Hematopoietic multipotent progenitor cell treated with erythropoietin and hydrocortisone succinate and interleukin-3 and kit ligand, for 6 days (in vitro differentiated cells): Measurements from ENCODE around the gene SAMD10.
A peak's percentile ranks its signal among the peaks of the same experiment; 100 is the strongest.
"Not testable (repeated sequence)": the region's sequence is repeated elsewhere in the genome, so short reads cannot be mapped to it uniquely, and the experiment has no call there.

Experiments used
- DNase-seq: peaks from one replicate; pipeline ENCODE4 v3.0.0-alpha.2; 2015

Gene SAMD10

DNA sequence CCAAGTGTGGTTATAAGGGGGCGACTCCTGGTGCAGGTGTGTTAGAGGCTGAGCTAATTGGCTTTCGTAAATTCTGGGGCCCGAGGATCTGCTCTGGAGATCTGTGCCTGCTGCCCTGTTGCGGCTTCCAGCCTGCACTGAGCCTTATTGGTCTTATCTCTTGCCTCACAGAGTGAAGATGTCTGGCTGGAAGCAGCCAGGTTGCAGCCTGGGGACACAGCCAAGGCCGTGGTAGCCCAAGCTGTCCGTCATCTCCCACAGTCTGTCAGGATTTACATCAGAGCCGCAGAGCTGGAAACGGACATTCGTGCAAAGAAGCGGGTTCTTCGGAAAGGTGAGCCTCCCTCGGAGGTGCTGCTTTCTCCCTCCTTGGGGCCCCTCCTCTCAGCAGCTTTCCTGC, 21.5 kb upstream of the SAMD10 start:
- DNase-seq, result peak; percentile 9

DNA sequence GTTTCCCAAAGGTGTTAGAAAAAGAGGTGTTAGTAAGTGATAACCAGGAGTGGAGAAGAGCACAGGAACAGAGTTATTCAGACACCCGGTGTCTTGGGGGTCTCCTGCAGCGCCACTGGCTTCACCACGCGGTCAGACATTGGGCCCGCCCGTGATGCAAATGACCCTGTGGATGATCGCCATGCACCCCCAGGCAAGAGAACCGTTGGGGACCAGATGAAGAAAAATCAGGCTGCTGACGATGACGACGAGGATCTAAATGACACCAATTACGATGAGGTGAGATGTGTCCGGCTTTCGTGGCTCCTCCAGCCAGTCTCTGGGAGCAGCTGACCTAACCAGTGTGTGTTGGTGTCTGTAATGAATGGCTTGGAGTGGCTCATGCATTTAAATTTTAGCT, 3.5 kb upstream of the SAMD10 start:
- no peak for DNase-seq

DNA sequence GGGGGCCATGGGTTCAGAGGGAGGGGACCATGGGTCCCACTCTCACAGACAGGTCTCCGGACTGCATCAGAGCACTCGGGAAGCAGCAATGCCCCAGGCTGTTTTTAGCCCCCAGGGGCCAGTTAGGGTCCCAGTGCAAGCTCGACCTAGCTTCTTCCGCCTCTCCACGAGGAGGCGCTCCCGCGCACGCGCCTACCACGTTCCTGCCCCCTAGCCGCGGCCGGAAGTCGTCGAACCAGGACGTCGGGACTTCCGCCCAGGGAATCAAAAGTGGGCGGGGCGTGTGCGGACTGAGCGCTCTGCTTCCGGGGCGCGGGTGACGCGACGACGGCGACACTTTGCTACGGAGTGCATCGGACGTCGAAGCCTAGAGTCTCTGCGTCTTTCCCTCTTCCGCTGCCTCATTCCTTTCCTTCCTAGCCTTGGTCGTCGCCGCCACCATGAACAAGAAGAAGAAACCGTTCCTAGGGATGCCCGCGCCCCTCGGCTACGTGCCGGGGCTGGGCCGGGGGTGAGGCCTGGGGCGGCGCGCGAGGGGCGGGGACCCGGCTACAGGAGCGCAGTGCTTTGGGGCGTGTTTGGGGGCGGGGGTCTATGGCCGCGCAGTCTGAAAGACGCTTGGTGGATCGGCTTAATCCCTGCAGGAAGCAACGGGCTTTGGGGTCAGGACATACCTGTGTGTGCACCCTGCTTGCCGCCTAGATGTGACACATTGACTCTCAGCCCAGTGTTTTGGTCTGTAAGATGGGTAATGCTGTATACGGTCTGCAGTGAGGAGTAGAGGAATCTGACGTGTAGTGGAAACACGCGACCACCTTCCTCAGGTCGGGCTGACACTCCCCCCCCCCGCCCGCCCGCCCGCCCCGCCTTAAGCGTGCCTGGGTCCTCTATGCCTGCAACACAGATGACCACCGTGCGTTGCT, 1.6 kb upstream of the SAMD10 start, which contains the start of gene PRPF6:
TSS of gene PRPF6 (plus strand) at position 327 of the 923 bp plus-strand sequence. CDS start at position 441, 114 bp downstream.
- DNase-seq, result peak; percentile 99

DNA sequence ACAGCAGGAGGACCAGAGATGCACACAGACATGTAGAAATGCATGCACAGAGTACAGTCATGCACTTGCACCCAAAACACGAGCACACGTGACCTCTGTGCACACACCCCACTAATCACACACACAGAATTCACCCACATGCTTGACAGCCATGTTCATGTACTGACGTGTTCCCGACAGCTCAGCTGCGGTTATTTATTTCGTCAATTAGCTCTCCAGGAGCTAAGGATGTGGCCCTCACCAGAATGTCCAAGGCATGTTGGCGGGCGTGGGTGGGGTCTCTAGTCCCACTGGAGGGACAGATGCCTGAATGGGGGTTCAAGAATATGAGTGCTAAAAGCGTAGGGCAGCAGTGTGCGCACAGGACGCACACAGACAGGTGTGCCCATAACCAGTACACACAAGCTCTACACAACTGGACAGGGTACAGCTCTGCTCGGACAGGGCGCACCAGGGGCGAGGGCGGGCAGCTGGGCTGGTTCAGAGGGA, 919 bp upstream of the SAMD10 start:
- DNase-seq, result peak; percentile 24

DNA sequence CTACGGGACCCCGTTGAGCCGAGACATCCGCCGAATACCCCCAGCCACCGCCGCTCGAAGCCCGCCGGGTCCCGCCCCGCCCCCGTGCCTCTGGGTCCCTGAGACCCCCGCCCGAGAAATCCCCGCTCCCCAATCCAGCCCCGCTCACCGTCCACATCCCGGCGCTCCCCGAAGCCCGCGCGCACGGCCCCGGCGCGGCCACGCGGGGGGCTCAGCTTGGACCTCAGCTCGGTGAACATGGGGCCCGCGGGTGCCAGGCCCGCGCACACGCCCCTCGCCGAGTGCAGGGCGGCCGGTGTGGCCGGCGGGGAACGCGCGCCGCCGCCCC, 249 bp downstream of the SAMD10 start:
- no peak for DNase-seq

DNA sequence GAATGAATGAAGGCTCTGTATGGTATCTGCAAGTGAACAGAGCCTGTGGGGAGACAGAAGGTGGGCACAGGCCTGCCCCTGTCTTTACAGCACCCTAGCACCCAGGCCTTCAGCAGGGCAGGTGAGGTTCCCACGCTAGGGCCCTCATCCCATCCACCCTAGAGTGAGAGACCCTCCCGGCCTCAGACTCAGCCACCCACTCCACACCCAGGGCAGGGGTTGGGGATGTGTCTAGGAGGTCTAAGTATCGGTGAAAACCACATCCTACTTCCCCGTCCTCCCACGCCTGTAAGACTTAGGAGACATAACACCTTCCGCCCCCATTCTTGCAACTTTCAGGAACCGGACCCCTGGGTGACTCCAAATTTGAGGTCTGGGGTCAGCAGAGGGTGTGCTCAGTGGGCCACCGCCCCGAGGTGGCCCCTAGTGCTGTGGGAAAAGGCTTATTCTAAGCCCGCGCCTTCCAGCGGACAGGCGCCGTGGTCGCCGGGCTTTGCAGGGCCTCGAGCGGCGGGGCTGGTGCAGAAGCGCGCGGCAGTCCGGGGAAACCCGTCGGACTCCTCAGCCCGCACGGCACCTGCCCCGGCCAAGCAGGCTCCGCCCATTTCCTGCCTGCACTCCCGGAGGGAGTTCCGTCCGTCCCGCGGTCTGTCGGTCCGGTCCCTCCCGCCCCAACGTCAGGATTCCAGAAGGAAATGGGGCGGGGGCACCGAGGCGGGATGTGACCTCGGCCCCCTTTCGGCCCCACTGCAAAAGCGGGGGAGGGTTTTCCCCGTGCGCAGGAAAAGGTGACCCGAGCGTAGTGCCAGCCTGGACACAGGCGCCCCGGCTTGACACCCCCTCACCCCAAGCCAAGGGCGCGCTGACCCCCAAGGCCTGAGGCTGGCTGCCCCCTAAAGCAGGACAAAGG, 868 bp downstream of the SAMD10 start:
- peak; percentile 69 for DNase-seq

DNA sequence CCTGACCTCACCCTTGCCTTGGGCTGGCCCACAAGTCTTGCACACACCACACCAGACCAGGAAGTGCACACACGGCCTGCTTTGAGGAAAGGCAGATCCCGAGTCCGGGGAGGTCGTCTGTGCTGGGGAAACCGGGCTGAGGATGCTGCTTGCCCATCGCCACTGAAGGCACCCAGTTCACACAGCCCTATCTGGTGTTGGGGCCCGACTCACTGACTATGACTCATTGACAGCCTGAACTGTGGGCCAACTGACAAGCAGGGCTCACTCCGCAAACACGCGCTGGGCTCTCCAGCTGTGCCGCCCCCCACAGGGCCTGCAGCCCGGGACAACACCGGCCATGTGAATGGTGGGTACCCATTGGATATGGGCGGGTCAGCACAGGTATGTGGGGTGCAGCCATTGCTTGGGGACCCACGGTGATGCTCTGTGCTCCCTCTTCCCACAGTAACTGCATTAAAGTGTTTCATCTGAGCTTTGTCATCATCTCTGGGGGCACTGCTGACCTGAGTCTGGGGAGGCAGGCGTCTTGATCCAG, 1.6 kb downstream of the SAMD10 start:
- DNase-seq, result peak; percentile 86

DNA sequence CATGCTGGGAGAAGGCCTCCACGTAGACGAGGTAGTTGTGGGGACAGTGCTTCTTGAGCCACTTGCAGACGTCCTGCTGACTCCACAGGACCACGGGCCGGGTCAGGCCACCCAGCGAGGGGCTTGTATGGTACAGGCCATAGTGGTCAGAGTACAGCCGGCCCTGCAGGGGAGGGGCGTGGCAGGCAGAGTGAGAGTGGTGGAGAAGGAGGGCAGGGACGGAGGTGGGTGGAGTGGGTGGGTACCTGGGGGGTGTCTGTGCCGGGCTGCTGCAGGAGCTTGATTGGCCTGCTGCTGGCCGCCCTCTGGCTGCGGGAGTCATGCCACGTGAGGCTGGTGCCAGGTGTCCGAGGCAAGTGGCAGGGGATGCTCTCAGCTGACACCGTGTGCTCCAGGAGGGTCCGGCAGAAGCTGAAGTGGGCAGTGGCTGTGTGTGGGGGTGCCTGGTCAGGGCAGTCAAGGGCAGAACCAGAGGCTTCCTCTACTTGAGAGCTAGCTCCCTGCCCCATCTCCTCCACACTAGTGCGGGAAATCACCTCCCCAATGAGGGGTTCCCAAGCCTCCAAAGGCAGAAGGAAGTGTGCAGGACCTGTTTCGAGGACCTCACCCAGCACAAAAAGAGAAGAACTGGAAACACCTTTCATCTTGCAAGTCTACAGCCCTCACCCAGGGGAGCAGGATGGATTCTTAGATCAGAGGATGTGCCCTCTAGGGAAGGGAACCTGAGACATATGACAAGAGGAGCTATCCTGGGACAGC, 2.3 kb downstream of the SAMD10 start:
- DNase-seq, result no peak

DNA sequence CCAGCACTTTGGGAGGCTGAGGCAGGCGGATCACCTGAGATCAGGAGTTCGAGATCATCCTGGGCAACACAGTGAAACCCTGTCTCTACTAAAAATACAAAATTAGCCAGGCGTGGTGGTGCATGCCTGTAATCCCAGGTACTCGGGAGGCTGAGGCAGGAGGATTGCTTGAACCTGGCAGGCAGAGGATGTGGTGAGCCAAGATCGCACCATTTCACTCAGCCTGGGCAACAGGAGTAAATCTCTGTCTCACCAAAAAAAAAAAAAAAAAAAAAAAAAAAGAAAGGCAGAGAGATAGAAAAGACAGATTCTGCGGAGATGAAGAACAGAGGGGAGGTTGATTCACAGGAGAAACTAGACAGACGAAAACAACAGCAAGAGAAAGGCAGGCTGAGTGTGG, 2.9 kb downstream of the SAMD10 start:
- DNase-seq, result not testable (repeated sequence)

DNA sequence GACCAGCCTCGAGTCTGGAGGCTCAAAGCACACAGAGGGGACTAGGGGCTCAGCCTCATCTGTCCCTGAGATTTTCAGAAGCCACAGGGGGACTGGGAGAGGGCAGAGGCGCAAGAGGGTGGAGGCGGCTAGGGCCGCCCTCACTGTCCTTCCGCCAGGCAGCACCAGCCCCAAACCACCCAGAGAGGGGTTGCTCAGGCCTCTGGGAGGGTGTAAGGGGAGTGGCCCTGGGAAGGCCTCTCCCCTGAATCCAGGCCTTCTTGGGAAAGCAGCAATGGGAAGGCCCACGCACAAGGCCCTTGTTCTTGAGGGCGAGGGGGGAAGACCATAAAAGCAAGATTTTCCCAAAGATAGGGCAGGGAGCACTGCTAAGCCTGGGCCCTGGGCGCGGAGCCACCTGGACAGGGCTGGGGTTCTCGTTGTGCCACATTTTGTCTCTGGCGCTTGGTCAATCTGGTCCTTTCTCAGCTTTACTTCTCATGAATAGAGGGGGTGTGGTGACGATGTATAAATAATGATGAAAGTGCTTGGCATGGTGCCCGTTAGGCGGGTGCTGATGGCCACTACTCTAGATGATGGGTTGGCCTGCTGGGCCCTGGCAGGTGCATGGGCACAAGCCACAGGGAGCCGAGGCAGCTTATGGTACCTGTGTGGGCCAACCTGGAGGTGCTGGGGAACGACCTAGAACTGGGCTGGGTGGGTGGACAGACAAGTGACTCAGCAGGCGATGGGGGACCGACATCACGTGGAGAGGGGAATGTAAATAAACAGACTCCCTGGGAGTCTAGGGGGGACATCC, 4.8 kb downstream of the SAMD10 start:
- no peak for DNase-seq

DNA sequence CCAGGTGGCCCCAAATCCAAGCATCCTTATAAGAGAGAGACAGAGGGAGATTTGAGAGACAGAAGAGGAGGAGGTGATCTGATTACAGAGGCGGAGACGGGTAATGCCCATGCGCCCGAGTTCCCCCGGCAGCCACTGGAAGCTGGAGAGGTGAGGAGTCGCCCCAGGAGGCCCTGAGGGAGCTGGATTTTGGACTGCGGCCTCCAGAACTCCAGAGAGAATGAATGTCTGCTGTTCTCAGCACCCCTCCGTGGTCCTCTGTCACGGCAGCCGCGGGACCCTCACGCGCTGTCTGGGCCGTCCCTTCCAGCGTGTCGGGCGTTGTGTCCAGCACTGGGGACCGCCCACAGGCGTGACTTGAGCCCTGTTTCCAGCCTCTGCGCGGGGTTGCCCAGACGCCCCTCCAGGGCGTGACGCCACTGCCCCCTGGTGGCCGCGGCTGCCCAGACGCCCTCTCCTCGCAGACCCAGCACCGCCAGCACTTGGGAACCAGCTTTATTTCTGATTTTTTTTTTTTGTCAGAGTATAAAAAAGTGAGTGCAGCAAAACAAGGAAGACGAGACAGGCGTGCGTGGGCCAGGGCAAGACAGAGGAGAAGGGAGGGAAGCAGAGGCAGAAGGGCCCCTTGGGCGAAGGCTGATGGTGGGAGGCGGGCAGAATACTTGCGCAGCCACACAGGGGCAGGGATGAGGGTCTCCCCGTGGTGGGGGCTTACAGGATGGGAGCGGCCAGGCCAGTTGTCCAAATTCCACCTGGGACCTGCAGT, 5.6 kb downstream of the SAMD10 start:
- peak; percentile 89 for DNase-seq

DNA sequence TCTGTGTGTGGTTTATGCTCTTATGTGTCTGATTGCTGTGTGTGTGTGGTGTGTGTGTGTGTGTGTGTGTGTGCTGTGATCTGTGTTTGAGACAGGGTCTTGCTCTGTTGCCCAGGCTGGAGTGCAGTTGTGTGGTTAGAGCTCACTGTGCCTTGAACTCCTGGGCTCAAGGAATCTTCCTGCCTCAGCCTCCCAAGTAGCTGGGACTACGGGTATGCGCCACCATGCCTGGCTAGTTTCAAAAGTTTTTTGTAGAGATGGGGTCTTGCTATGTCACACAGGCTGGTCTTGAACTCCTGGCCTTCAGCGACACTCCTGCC, 6.3 kb downstream of the SAMD10 start:
- DNase-seq, result no peak

DNA sequence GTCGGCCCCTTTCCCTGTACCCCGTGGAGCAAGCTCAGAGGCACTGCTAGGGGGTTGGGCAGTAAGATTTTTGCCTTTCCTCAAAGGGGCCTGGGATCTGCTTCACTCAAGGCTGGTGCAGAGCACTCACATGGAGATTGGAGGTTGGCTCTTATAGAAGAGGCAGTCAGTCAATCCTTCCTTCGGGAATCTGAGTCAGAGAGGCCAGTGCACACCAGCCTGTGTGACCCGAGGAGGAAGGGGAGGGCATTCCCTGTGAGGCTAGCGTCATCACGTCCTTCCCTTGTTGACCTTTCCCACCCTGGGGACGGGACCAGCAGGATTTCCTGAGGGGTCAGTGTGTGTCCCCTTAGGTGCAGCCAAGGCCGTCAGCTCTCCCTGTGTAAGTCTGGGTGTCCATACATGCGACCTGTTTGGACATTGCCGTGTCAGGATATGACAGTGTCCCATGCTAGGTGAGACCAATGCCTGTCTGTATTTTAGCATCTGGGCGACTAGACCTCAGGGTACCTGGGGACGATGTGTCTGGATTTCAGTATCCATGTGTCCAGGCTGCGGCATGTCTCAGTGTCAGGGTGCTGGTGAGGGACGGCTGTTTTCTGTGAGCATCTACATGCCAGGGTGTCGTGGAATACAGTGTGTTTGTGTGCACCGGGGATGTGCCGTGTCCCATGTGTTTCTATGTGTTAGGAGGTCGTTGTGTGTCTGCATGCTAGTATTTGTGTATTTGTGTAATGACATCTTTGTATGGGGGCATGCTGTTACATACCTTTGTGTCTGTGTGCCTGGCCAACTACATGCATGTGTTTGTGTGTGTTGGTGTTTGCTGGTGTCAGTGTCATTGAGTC, 6.9 kb downstream of the SAMD10 start:
- DNase-seq, result no peak

DNA sequence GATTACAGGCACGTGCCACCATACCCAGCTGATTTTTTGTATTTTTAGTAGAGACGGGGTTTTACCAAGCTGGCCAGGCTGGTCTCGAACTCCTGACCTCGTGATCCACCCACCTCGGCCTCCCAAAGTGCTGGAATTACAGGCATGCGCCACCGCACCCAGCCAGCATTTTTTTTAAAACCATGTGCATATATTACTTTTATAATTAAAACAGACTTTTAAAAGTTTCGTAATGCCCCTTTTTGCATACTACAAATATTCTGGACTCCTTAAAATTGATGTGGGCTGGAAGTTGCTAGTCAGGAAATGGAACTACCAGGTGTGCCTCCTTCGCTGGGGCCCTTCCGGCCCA, 7.5 kb downstream of the SAMD10 start:
- DNase-seq, result not testable (repeated sequence)

DNA sequence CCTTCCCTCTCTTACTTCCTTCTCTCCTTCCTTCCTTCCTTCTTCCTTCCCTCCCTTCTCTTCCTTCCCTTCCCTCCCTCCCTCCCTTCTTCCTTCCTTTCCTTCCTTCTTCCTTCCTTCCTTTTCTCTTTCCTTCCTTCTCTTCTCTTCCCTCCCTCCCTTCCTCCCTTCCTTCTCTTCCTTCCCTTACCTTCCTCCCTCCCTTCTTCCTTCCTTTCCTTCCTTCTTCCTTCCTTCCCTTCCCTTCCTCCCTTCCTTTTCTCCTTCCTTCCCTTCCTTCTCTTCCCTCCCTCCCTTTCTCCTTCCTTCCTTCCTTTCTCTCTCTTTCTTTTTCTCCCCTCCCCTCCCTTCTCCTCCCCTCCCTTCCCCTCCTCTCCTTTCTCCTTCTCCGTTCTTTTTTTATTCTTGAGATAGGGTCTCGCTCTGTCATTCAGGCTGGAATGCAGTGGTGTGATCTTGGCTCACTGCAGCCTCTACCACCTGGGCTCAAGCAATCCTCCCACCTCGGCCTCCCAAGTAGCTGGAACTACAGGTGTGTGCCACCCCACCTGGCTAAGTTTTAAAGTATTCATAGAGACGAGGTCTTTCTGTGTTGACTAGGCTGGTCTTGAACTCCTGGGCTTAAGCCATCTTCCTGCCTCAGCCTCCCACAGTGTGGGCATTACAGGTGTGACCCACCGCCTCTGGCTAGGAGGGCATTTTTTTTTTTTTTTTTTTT, 8.6 kb downstream of the SAMD10 start:
- no peak for DNase-seq

DNA sequence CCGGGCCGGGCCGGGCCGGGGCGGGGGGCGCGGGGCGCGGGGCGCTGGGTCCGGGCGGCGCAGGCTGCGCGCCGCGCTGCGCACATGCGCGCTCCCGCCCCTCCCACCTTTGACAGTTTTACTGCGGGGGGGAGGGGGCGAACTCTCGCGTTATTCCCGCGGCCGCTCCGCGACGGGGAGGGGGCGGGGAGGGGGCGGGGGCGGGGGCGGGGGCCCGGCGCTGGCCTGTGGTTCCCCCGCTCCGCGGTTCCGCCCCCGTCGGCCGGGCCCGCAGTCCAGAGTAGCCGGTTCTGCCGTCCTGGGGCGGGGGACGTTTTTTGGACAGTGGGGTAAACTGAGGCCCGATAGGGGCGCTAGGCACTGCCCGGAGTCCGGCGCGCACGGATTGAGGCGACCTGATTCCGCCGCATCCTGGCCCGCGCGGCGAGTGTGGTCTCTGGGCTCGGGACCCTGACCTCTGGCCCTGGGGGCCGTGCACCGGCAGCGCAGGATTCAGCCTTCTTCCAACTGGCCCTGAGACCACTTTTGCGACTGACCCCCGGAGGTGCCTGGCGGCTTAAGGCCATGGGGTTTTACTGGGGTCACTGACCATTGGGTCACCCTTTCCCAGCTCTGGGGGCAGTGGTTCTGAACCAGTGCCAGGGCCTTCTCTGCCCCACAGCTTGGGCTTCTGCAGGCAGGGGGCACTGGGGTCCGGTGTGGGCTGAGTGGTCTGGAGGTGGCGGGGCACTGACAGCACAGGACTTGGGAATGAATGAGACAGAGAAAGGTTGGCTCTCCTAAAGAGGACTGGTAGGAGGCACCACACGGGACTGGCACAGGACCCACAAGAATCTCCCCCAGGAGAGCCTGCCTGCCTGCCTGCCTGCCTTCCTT, 9.4 kb downstream of the SAMD10 start, which contains the start of gene ZNF512B:
TSS of gene ZNF512B (minus strand) at position 93 of the 876 bp plus-strand sequence. CDS start 1,980 bp downstream, outside the sequence.
- DNase-seq, result peak; percentile 81

DNA sequence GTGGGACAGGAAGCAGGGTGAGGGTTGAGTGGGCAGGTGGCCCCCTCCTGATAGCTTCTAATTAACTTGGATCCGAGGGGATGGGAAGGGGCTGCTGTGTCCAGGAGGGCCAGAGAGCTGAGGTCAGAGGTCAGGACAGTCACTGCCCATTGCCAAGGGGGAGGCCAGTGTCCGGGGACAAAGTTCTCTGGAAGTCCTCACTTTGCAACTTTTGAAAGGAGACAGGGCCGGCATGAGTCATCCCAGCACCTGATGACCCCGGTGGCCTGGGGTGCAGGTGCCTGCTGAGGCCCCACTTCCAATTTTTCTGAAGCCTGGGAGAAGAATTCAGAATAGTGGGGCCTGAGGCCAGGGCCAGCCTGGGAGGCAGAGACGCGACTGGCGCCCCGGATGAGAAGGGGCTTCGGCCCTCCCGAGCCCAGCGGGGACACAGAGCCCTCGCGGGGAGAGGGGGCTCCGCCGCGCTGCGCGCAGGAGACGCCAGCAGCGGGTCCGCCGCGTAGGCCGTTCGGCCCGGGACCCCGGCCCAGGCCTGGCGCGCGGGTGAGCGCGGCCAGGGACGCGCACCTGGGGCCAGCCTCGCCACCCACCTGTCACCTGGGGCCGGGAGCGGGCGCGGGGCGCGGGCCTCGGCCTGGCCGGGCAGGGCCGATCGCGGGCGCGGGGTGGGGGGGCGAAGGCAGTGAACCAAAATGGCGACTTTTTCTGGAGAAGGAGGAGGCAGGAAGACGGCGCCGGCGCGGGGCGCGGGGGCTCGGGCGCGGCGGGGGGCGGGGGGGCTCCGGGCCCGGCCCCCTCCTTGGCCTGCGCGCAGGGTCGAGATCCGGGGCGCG, 10.3 kb downstream of the SAMD10 start:
- DNase-seq, result peak; percentile 56
